Measurements from ENCODE around the gene CNOT6.

GRCh38 chr5:180499684-180500083, 5.5 kb downstream of the CNOT6 start:
- TF ChIP-seq HNF4A (conservative IDR thresholded peaks at IDR 0.05) = no peak
- TF ChIP-seq GABPA (IDR thresholded peaks at IDR 0.05 in 1 of 2, conservative IDR thresholded peaks at IDR 0.05 in 1 of 2) = no peak
- TF ChIP-seq CTCF (IDR thresholded peaks at IDR 0.05; ENCODE audit: low read depth, low read length, missing input control) = no peak
- TF ChIP-seq REST (IDR thresholded peaks at IDR 0.05) = no peak
- no peak for TF ChIP-seq SP1 (IDR thresholded peaks at IDR 0.05)
